HL-60 (cell line): ENCODE data around the gene PSG7.
"Not testable (repeated sequence)": the region's sequence is repeated elsewhere in the genome, so short reads cannot be mapped to it uniquely, and the experiment has no call there.

Experiments used
- CTCF ChIP-seq: IDR thresholded peaks from one replicate; pipeline ENCODE4 v1.5.1; 2011; ENCODE audit warnings: low read length, control low read depth, inconsistent platforms; ENCODE audit not compliant: insufficient read depth
- GABPA ChIP-seq: IDR thresholded peaks from 2 replicates; pipeline ENCODE4 v1.6.1; 2012; ENCODE audit warnings: low read depth
- POLR2AphosphoS5 ChIP-seq: IDR thresholded peaks from 2 replicates; pipeline ENCODE4 v1.6.1; 2012; ENCODE audit warnings: low read depth
- SPI1 ChIP-seq: IDR thresholded peaks from 2 replicates; pipeline ENCODE4 v1.6.1; 2012; ENCODE audit warnings: low read depth, mild to moderate bottlenecking, borderline replicate concordance
- TF ChIP-seq, protein P1 (sequence below): IDR thresholded peaks from 2 replicates; pipeline ENCODE4 v1.6.1; 2012; ENCODE audit warnings: low read depth; ENCODE audit not compliant: insufficient replicate concordance

- not testable (repeated sequence) for TF ChIP-seq CTCF, POLR2AphosphoS5, GABPA, SPI1
- TF ChIP-seq, protein P1, sequence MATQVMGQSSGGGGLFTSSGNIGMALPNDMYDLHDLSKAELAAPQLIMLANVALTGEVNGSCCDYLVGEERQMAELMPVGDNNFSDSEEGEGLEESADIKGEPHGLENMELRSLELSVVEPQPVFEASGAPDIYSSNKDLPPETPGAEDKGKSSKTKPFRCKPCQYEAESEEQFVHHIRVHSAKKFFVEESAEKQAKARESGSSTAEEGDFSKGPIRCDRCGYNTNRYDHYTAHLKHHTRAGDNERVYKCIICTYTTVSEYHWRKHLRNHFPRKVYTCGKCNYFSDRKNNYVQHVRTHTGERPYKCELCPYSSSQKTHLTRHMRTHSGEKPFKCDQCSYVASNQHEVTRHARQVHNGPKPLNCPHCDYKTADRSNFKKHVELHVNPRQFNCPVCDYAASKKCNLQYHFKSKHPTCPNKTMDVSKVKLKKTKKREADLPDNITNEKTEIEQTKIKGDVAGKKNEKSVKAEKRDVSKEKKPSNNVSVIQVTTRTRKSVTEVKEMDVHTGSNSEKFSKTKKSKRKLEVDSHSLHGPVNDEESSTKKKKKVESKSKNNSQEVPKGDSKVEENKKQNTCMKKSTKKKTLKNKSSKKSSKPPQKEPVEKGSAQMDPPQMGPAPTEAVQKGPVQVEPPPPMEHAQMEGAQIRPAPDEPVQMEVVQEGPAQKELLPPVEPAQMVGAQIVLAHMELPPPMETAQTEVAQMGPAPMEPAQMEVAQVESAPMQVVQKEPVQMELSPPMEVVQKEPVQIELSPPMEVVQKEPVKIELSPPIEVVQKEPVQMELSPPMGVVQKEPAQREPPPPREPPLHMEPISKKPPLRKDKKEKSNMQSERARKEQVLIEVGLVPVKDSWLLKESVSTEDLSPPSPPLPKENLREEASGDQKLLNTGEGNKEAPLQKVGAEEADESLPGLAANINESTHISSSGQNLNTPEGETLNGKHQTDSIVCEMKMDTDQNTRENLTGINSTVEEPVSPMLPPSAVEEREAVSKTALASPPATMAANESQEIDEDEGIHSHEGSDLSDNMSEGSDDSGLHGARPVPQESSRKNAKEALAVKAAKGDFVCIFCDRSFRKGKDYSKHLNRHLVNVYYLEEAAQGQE = not testable (repeated sequence)
Observed at GRCh38 chr19:42882010-42882409, 55.0 kb downstream of the PSG7 start.
